A673 (cell line): ENCODE data around the gene SNED1.

Source experiments
- CTCF ChIP-seq: fragments of 300-800, 200-600 bp; sonication (generic); conservative IDR thresholded peaks from 2 replicates; pipeline ENCODE4 v1.5.1; 2017; ENCODE audit warnings: low read depth, mild to moderate bottlenecking, antibody characterized with exemption, low read length, moderate library complexity, mixed read lengths
- EZH2 ChIP-seq: fragments of 200-600 bp; sonication (generic); IDR thresholded peaks from 2 replicates; pipeline ENCODE4 v1.6.1; 2017; ENCODE audit warnings: borderline replicate concordance, low read depth, mild to moderate bottlenecking, mixed read lengths, antibody characterized with exemption, low read length; ENCODE audit not compliant: poor library complexity, severe bottlenecking

- TF ChIP-seq CTCF (no peak), EZH2 (no peak)
Measured at GRCh38 chr2:241103176-241103595, 104.8 kb downstream of the SNED1 start.
